HepG2 (cell line): ENCODE measurements around the gene SRSF3. TPM values are rescaled to one million over a fixed set of nuclear protein-coding genes. Genes with fewer than 3 reads are reported as not detected.

Experiments
- FOXA1 ChIP-seq, 2 experiments: fragments of 450-650 bp in 1 of 2; sonication (generic) in 1 of 2; formaldehyde crosslinking in 1 of 2; IDR thresholded peaks; 2 replicates each; pipeline versions ENCODE4 v1.4.0 to v1.6.1; 2016 to 2020; ENCODE audit warnings: missing genetic modification reagents in 1 of 2
- HOXA3 ChIP-seq: sonication (generic); formaldehyde crosslinking; IDR thresholded peaks from 2 replicates; pipeline ENCODE4 v1.5.0; 2020; ENCODE audit warnings: missing genetic modification reagents
- MTA3 ChIP-seq: sonication (generic); formaldehyde crosslinking; IDR thresholded peaks from 2 replicates; pipeline ENCODE4 v1.4.0; 2020; ENCODE audit warnings: missing genetic modification reagents
- ZBTB20 ChIP-seq: sonication (generic); formaldehyde crosslinking; IDR thresholded peaks from 2 replicates; pipeline ENCODE4 v1.8.1; 2023; ENCODE audit warnings: missing genetic modification reagents, low read depth, mild to moderate bottlenecking, borderline replicate concordance
- ZFP41 ChIP-seq: sonication (generic); formaldehyde crosslinking; IDR thresholded peaks from 2 replicates; pipeline ENCODE4 v1.4.0; 2020; ENCODE audit warnings: mild to moderate bottlenecking, missing genetic modification reagents, borderline replicate concordance
- ZFX ChIP-seq: sonication (generic); formaldehyde crosslinking; IDR thresholded peaks from 2 replicates; pipeline ENCODE4 v1.4.0; 2020; ENCODE audit warnings: mild to moderate bottlenecking, low read depth, missing genetic modification reagents, moderate library complexity
- ZNF607 ChIP-seq: sonication (generic); formaldehyde crosslinking; IDR thresholded peaks from 2 replicates; pipeline ENCODE4 v1.5.1; 2020; ENCODE audit warnings: missing genetic modification reagents, mild to moderate bottlenecking, borderline replicate concordance
- ZNF883 ChIP-seq: sonication (generic); formaldehyde crosslinking; IDR thresholded peaks from 2 replicates; pipeline ENCODE4 v1.5.1; 2020; ENCODE audit warnings: mild to moderate bottlenecking, missing genetic modification reagents; ENCODE audit errors: not compliant biosample characterization
- ZSCAN29 ChIP-seq: sonication (generic); formaldehyde crosslinking; conservative IDR thresholded peaks from 2 replicates; pipeline ENCODE4 v1.4.0; 2020; ENCODE audit warnings: mild to moderate bottlenecking, missing genetic modification reagents
- polyA plus RNA-seq, 8 experiments: library from polyadenylated mRNA; depleted of rRNA in 3 of 8; stranded (reverse) in 7 of 8; unstranded in 1 of 8; fragments of >200 nt; fragmentation: Illumina TruSeq in 4 of 8; extraction: Trizol in 4 of 8; gene quantifications; 2 replicates each; pipeline versions ENCODE4 v1.2.1 to v1.2.3, GENCODE V29; 2011 to 2016; ENCODE audit warnings: low read depth in 4 of 8, missing spikeins in 1 of 8, mixed read lengths in 1 of 8; ENCODE audit not compliant: insufficient read depth in 1 of 8
- total RNA-seq, 5 experiments: library from RNA; depleted of rRNA; stranded (reverse); fragments of >200 nt; fragmentation: Illumina TruSeq; extraction: Trizol; gene quantifications; 2 replicates each; pipeline ENCODE4 v1.2.3, GENCODE V29; 2016; ENCODE audit warnings: low read depth in 1 of 5
- TF ChIP-seq, protein P1 (sequence below): sonication (generic); formaldehyde crosslinking; IDR thresholded peaks from 2 replicates; pipeline ENCODE4 v1.4.0; 2020; ENCODE audit warnings: missing genetic modification reagents, borderline replicate concordance
- TF ChIP-seq, protein P2 (sequence below): sonication (generic); formaldehyde crosslinking; conservative IDR thresholded peaks from 2 replicates; pipeline ENCODE4 v1.4.0; 2020; ENCODE audit warnings: missing genetic modification reagents
- TF ChIP-seq, protein P3 (sequence below): sonication (generic); formaldehyde crosslinking; IDR thresholded peaks from 2 replicates; pipeline ENCODE4 v1.8.1; 2023; ENCODE audit warnings: missing genetic modification reagents, inconsistent platforms, borderline replicate concordance
- TF ChIP-seq, protein P4 (sequence below), 2 experiments: fragments of 450-650 bp in 1 of 2; sonication (generic) in 1 of 2; formaldehyde crosslinking; IDR thresholded peaks; 2 replicates each; pipeline versions ENCODE4 v1.5.0 to v1.8.0; 2020 to 2022; ENCODE audit warnings: mild to moderate bottlenecking in 1 of 2, missing genetic modification reagents in 1 of 2
- TF ChIP-seq, protein P5 (sequence below): sonication (generic); formaldehyde crosslinking; IDR thresholded peaks from 2 replicates; pipeline ENCODE4 v1.4.0; 2020; ENCODE audit warnings: mild to moderate bottlenecking, missing genetic modification reagents, borderline replicate concordance

The SRSF3 gene
- total and polyA plus RNA-seq, 2 of the 13 experiments (the other 11 are each of a cell fraction or from before 2014, with no cell fraction given), result 206 to 684 TPM

DNA sequence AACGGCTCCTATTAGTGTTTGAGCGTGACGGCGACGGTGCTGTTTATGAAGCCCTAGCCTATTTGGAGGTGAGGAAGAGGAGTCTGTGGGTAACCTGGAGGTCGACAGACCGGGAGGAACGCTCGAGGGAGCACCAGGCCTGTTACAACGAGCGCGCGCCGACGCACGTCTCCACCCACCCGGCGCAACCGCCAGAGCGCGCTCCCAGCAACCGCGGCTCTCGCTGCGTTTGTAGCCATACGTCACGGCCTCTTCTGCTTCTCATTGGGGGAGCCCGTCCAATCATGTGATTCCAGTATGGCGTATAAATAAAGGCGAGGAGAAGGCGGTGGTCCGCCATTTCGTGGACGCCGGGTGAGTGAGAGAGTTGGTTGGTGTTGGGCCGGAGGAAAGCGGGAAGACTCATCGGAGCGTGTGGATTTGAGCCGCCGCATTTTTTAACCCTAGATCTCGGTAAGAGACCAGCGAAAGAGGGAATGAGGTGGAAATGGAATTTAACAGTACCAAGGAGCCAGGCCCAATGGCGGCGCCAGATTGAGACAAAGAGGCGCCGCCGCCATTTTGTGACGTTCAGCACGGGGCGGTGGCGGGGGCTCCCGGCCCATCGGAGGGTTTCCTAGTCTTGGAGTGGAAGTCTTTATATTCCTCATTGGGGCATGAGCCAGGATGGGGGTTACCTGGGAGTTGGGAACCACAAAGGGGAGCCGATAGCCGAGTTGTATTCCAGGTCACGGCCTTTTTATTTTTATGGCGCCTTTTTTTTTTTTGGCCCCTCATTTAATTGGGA is at the start of gene SRSF3 (continued):
- TF ChIP-seq, protein P1, sequence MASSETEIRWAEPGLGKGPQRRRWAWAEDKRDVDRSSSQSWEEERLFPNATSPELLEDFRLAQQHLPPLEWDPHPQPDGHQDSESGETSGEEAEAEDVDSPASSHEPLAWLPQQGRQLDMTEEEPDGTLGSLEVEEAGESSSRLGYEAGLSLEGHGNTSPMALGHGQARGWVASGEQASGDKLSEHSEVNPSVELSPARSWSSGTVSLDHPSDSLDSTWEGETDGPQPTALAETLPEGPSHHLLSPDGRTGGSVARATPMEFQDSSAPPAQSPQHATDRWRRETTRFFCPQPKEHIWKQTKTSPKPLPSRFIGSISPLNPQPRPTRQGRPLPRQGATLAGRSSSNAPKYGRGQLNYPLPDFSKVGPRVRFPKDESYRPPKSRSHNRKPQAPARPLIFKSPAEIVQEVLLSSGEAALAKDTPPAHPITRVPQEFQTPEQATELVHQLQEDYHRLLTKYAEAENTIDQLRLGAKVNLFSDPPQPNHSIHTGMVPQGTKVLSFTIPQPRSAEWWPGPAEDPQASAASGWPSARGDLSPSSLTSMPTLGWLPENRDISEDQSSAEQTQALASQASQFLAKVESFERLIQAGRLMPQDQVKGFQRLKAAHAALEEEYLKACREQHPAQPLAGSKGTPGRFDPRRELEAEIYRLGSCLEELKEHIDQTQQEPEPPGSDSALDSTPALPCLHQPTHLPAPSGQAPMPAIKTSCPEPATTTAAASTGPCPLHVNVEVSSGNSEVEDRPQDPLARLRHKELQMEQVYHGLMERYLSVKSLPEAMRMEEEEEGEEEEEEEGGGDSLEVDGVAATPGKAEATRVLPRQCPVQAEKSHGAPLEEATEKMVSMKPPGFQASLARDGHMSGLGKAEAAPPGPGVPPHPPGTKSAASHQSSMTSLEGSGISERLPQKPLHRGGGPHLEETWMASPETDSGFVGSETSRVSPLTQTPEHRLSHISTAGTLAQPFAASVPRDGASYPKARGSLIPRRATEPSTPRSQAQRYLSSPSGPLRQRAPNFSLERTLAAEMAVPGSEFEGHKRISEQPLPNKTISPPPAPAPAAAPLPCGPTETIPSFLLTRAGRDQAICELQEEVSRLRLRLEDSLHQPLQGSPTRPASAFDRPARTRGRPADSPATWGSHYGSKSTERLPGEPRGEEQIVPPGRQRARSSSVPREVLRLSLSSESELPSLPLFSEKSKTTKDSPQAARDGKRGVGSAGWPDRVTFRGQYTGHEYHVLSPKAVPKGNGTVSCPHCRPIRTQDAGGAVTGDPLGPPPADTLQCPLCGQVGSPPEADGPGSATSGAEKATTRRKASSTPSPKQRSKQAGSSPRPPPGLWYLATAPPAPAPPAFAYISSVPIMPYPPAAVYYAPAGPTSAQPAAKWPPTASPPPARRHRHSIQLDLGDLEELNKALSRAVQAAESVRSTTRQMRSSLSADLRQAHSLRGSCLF (CRISPR knock-in tag), result peak; percentile 38
- TF ChIP-seq, protein P2, sequence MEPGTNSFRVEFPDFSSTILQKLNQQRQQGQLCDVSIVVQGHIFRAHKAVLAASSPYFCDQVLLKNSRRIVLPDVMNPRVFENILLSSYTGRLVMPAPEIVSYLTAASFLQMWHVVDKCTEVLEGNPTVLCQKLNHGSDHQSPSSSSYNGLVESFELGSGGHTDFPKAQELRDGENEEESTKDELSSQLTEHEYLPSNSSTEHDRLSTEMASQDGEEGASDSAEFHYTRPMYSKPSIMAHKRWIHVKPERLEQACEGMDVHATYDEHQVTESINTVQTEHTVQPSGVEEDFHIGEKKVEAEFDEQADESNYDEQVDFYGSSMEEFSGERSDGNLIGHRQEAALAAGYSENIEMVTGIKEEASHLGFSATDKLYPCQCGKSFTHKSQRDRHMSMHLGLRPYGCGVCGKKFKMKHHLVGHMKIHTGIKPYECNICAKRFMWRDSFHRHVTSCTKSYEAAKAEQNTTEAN (CRISPR knock-in tag), result peak; percentile 88
- peak; percentile 96 for TF ChIP-seq ZFX
- TF ChIP-seq, protein P3, sequence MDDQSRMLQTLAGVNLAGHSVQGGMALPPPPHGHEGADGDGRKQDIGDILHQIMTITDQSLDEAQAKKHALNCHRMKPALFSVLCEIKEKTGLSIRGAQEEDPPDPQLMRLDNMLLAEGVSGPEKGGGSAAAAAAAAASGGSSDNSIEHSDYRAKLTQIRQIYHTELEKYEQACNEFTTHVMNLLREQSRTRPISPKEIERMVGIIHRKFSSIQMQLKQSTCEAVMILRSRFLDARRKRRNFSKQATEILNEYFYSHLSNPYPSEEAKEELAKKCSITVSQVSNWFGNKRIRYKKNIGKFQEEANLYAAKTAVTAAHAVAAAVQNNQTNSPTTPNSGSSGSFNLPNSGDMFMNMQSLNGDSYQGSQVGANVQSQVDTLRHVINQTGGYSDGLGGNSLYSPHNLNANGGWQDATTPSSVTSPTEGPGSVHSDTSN, result 0 out of 2 replicates have a peak, but pooled peaks have one; percentile 77
- TF ChIP-seq, protein P4, sequence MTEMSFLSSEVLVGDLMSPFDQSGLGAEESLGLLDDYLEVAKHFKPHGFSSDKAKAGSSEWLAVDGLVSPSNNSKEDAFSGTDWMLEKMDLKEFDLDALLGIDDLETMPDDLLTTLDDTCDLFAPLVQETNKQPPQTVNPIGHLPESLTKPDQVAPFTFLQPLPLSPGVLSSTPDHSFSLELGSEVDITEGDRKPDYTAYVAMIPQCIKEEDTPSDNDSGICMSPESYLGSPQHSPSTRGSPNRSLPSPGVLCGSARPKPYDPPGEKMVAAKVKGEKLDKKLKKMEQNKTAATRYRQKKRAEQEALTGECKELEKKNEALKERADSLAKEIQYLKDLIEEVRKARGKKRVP (CRISPR knock-in tag; IDR thresholded peaks at IDR 0.05), result no peak
- peak; percentile 79 for TF ChIP-seq ZNF607
- peak; percentile 76; the same call in 1 of the 2 replicates for TF ChIP-seq ZFP41 (CRISPR knock-in tag)
- TF ChIP-seq ZBTB20 (CRISPR knock-in tag), result peak; percentile 84; the same call in 1 of the 2 replicates
- peak; percentile 99 for TF ChIP-seq HOXA3 (CRISPR knock-in tag)
- TF ChIP-seq MTA3 (CRISPR knock-in tag), result no peak
- TF ChIP-seq, protein P5, sequence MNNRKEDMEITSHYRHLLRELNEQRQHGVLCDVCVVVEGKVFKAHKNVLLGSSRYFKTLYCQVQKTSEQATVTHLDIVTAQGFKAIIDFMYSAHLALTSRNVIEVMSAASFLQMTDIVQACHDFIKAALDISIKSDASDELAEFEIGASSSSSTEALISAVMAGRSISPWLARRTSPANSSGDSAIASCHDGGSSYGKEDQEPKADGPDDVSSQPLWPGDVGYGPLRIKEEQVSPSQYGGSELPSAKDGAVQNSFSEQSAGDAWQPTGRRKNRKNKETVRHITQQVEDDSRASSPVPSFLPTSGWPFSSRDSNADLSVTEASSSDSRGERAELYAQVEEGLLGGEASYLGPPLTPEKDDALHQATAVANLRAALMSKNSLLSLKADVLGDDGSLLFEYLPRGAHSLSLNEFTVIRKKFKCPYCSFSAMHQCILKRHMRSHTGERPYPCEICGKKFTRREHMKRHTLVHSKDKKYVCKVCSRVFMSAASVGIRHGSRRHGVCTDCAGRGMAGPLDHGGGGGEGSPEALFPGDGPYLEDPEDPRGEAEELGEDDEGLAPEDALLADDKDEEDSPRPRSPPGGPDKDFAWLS, result no peak
- TF ChIP-seq FOXA1 (IDR thresholded peaks at IDR 0.05), result no peak
- TF ChIP-seq FOXA1 (CRISPR knock-in tag; IDR thresholded peaks at IDR 0.05), result peak; percentile 80
- TF ChIP-seq ZNF883, result peak; percentile 36
- TF ChIP-seq ZSCAN29, result no peak; the same call in 1 of the 2 replicates
